ENCODE data around the gene RNH1.

GRCh38 chr11:499201-500076 lies 7.6 kb downstream of the RNH1 start:
- no peak for TF ChIP-seq CTCF (IDR thresholded peaks at IDR 0.05)
- TF ChIP-seq EP300 (IDR thresholded peaks at IDR 0.05): no peak
- TF ChIP-seq POLR2A (IDR thresholded peaks at IDR 0.05): no peak
